Neutrophil (primary cell): ENCODE measurements around the gene KLF7.
A peak's percentile ranks its signal among the peaks of the same experiment; 100 is the strongest.

Experiments
- H3K27ac ChIP-seq: fragments of 200-600 bp; sonication (generic); 2 replicates; pipeline ENCODE4 v1.5.1; 2016; ENCODE audit warnings: mild to moderate bottlenecking, moderate library complexity
- H3K27me3 ChIP-seq: fragments of 200-600 bp; sonication (generic); 2 replicates; pipeline ENCODE4 v1.6.0; 2016; ENCODE audit warnings: mild to moderate bottlenecking
- H3K36me3 ChIP-seq: fragments of 200-600 bp; sonication (generic); 2 replicates; pipeline ENCODE4 v1.5.1; 2017
- H3K4me1 ChIP-seq, 2 experiments: fragments of 200-600 bp in 1 of 2; sonication (generic) in 1 of 2; 1 replicate in 1 of 2; 2 replicates in 1 of 2; pipeline versions ENCODE4 v1.5.1 to v1.6.1; 2013 to 2016; ENCODE audit warnings: low read depth in 1 of 2, low read length in 1 of 2, mild to moderate bottlenecking in 1 of 2, moderate library complexity in 1 of 2; ENCODE audit not compliant: control insufficient read depth in 1 of 2, insufficient read depth in 1 of 2
- H3K4me3 ChIP-seq, 2 experiments: fragments of 200-600 bp in 1 of 2; sonication (generic) in 1 of 2; 1 replicate in 1 of 2; 2 replicates in 1 of 2; pipeline ENCODE4 v1.5.1; 2013 to 2016; ENCODE audit warnings: low read depth in 1 of 2, low read length in 1 of 2, mild to moderate bottlenecking in 1 of 2, moderate library complexity in 1 of 2
- H3K9me3 ChIP-seq: fragments of 200-600 bp; sonication (generic); 2 replicates; pipeline ENCODE4 v1.5.1; 2016
- TF ChIP-seq, protein P1 (sequence below): fragments of 200-600 bp; sonication (generic); IDR thresholded peaks from 2 replicates; pipeline ENCODE4 v1.5.1; 2016; ENCODE audit warnings: antibody characterized with exemption

KLF7 gene

DNA sequence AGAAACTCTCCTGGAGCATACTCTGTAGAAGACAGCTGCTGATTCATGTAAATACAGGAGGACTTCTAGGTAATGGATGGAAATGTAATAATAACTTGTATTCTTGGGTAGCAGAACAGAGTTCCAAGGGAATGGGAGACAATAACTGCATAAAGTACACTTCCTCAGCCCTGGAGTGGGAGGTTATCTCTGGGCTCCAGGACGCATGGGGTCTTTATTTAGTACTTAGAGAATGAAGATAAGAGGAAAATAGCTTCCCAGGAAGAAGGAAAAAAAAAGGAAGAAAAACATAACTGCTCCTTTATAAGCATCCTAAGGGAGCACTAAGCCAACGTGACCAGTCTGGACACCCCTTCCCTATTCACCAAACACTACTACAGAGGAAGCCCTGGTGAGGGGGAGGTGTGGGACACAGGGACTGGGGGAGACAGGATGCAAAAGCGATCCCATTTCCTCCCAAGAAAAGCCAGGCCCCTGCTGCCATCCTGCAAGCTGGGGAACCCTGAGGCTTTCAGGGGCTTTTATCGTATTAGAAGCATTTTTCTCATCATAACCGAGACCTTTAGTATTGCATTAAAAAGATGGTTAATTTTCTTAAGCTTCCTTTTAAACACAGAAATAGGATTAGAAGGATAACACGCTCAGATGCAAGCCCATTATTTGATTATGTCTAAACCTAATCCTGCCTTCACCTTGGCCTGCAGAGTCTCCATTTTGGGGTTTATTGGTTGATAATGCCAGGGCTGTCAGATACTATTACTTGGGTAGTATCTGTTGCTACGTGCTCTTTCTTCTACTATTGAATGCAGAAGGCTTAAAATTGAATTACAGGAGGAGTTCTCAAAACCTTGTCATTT is 78.5 kb downstream of the KLF7 start:
- Histone ChIP-seq H3K27ac (peak overlapping the region; percentile 52), H3K9me3 (no peaks in the 10 kb centered on the region), H3K4me1 (peaks cover 28% of the 10 kb centered on the region in 2 experiments), H3K4me3 (no peak overlapping the region), H3K36me3 (peaks cover 60% of the 10 kb centered on the region), H3K27me3 (no peaks in the 10 kb centered on the region)
- TF ChIP-seq, protein P1, sequence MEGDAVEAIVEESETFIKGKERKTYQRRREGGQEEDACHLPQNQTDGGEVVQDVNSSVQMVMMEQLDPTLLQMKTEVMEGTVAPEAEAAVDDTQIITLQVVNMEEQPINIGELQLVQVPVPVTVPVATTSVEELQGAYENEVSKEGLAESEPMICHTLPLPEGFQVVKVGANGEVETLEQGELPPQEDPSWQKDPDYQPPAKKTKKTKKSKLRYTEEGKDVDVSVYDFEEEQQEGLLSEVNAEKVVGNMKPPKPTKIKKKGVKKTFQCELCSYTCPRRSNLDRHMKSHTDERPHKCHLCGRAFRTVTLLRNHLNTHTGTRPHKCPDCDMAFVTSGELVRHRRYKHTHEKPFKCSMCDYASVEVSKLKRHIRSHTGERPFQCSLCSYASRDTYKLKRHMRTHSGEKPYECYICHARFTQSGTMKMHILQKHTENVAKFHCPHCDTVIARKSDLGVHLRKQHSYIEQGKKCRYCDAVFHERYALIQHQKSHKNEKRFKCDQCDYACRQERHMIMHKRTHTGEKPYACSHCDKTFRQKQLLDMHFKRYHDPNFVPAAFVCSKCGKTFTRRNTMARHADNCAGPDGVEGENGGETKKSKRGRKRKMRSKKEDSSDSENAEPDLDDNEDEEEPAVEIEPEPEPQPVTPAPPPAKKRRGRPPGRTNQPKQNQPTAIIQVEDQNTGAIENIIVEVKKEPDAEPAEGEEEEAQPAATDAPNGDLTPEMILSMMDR, result no peak

- Histone ChIP-seq H3K4me1 (peaks cover 17% of the 10 kb centered on the region in 2 experiments), H3K4me3 (no peak overlapping the region), H3K36me3 (peaks cover 71% of the 10 kb centered on the region), H3K27me3 (no peaks in the 10 kb centered on the region), H3K27ac (no peak overlapping the region), H3K9me3 (no peaks in the 10 kb centered on the region)
- TF ChIP-seq, protein P1, result no peak
Measured at GRCh38 chr2:207086136-207086535, 79.6 kb downstream of the KLF7 start.

DNA sequence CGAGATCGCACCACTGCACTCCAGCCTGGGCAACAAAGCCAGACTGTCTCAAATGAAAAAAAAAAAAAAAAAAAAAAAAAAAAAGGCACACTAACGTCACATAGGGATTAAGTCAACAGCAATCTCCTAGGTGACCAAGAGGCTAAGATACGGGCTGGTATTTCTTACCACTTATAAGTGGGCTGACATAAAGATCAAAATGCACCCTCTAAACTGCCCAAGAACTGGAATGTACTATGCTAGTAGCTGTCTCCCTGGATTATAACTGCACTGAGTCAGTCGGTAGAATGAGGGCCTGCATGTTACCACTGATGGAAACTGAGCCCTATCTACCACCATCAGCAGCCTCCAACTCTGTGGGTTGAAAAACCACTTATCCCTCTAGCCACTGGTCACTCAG is 80.6 kb downstream of the KLF7 start:
- peaks cover 6 to 8% of the 10 kb centered on the region in 2 experiments for H3K4me1 ChIP-seq
- H3K9me3 ChIP-seq, result no peaks in the 10 kb centered on the region
- H3K27ac ChIP-seq, result peak overlapping the region; percentile 18
- no peak overlapping the region for H3K4me3 ChIP-seq
- H3K36me3 ChIP-seq, result peaks cover 82% of the 10 kb centered on the region
- H3K27me3 ChIP-seq, result no peaks in the 10 kb centered on the region
- TF ChIP-seq, protein P1, result no peak

GRCh38 chr2:207083361-207084110 is 82.2 kb downstream of the KLF7 start:
- H3K27ac ChIP-seq, result no peak overlapping the region
- H3K36me3 ChIP-seq, result peaks cover 97% of the 10 kb centered on the region
- no peak overlapping the region for H3K4me3 ChIP-seq
- peaks cover 5% of the 10 kb centered on the region in 2 experiments for H3K4me1 ChIP-seq
- TF ChIP-seq, protein P1, result no peak
- no peaks in the 10 kb centered on the region for H3K9me3 ChIP-seq
- H3K27me3 ChIP-seq, result no peaks in the 10 kb centered on the region

DNA sequence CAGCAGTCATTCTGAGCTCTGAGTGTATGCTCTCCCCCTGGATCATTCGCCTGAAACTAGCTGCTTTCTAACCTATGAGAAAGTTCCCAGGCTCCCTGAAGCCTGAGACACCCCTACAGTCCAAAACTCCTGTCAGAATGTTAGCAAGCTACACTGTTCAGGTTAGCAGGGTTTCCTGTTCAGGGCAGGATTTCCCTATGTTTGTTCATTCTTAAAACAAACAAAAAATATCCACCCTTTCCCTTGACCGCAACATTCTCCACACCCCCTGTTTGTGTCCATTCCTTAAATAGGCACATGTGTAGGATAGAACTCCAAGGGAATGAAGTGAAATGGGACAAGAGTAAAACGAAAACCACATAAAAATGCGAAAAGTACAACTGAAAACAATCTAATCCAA is 83.1 kb downstream of the KLF7 start:
- Histone ChIP-seq H3K36me3 (peaks cover 99% of the 10 kb centered on the region), H3K27me3 (no peaks in the 10 kb centered on the region), H3K9me3 (no peaks in the 10 kb centered on the region), H3K4me3 (no peak overlapping the region), H3K27ac (peak overlapping the region; percentile 54), H3K4me1 (no peaks in the 10 kb centered on the region)
- TF ChIP-seq, protein P1, result no peak
